GM12864 (cell line): ENCODE data around the gene ATG14.

Experiments
- DNase-seq: peaks from one replicate; pipeline ENCODE4 v3.0.0-alpha.2; 2011; ENCODE audit warnings: low read depth
- H3K4me3 ChIP-seq: 2 replicates; pipeline ENCODE4 v1.5.1; 2011; ENCODE audit warnings: mild to moderate bottlenecking, low read depth, low read length, control low read depth
- TF ChIP-seq, protein P1 (sequence below): IDR thresholded peaks from 2 replicates; pipeline ENCODE4 v1.5.1; 2011; ENCODE audit warnings: low read depth, mild to moderate bottlenecking, moderate library complexity, low read length, control low read depth, inconsistent platforms; ENCODE audit errors: missing control alignments

Gene ATG14

GRCh38 chr14:55354500-55354899, 57.1 kb downstream of the ATG14 start:
- TF ChIP-seq, protein P1, sequence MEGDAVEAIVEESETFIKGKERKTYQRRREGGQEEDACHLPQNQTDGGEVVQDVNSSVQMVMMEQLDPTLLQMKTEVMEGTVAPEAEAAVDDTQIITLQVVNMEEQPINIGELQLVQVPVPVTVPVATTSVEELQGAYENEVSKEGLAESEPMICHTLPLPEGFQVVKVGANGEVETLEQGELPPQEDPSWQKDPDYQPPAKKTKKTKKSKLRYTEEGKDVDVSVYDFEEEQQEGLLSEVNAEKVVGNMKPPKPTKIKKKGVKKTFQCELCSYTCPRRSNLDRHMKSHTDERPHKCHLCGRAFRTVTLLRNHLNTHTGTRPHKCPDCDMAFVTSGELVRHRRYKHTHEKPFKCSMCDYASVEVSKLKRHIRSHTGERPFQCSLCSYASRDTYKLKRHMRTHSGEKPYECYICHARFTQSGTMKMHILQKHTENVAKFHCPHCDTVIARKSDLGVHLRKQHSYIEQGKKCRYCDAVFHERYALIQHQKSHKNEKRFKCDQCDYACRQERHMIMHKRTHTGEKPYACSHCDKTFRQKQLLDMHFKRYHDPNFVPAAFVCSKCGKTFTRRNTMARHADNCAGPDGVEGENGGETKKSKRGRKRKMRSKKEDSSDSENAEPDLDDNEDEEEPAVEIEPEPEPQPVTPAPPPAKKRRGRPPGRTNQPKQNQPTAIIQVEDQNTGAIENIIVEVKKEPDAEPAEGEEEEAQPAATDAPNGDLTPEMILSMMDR: peak; percentile 77
- DNase-seq: no peak
- H3K4me3 ChIP-seq: no peak overlapping the region

- no peak overlapping the region for H3K4me3 ChIP-seq
- DNase-seq: no peak
- TF ChIP-seq, protein P1: no peak
Measured at GRCh38 chr14:55353686-55354467, 57.8 kb downstream of the ATG14 start.

DNA sequence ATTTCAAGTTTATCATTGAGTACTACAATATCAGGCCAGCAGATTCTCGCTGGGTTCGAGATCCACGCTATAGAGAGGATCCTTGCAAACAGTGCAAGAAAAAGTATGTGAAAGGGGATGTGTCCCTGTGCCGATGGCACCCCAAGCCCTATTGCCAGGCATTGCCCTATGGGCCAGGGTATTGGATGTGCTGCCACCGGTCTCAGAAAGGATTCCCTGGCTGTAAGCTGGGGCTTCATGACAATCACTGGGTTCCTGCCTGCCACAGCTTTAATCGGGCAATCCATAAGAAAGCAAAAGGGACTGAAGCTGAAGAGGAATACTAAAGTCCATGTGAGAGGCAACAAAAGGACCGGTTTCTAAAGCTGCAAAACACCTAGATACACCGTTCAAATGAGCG, 59.4 kb downstream of the ATG14 start:
- TF ChIP-seq, protein P1: no peak
- no peak for DNase-seq
- H3K4me3 ChIP-seq: no peak overlapping the region

- TF ChIP-seq, protein P1: no peak
- DNase-seq: no peak
- no peak overlapping the region for H3K4me3 ChIP-seq
Measured at GRCh38 chr14:55351111-55351510, 60.5 kb downstream of the ATG14 start.

- no peak for DNase-seq
- TF ChIP-seq, protein P1: no peak
- no peak overlapping the region for H3K4me3 ChIP-seq
Measured at GRCh38 chr14:55350461-55350860, 61.2 kb downstream of the ATG14 start.

DNA sequence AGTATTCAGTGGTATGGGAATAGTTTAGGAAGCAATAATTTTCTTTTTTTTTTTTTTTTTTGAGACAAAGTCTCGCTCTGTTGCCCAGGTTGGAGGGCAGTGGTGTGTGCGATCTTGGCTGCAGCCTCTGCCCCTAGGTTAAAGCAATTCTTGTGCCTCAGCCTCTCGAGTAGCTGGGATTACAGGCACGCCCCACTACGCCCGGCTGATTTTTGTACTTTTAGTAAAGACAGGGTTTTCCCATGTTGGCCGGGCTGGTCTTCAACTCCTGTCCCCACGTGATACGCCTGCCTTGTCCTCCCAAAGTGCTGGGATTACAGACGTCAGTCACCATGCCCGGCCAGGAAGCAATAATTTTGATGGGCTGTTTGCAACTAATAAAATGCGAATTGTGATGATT, 62.1 kb downstream of the ATG14 start:
- TF ChIP-seq, protein P1: no peak
- DNase-seq: no peak
- no peak overlapping the region for H3K4me3 ChIP-seq
